BE2C (cell line): ENCODE measurements around the gene CBR1.

Experiments used
- DNase-seq: peaks from one replicate; pipeline ENCODE4 v3.0.0-alpha.2; 2020
- H3K27me3 ChIP-seq: fragments of 250-450 bp; sonication (Bioruptor Pico); 2 replicates; pipeline ENCODE4 v1.5.1; 2020; ENCODE audit warnings: mild to moderate bottlenecking
- H3K36me3 ChIP-seq: fragments of 250-450 bp; sonication (Bioruptor Pico); 2 replicates; pipeline ENCODE4 v1.5.1; 2020; ENCODE audit warnings: mild to moderate bottlenecking
- H3K4me1 ChIP-seq: fragments of 250-450 bp; sonication (Bioruptor Pico); 2 replicates; pipeline ENCODE4 v1.5.1; 2020
- H3K4me3 ChIP-seq: 2 replicates; pipeline ENCODE4 v1.5.1; 2011; ENCODE audit warnings: low read depth, low read length
- H3K9me3 ChIP-seq: fragments of 250-450 bp; sonication (Bioruptor Pico); 2 replicates; pipeline ENCODE4 v1.5.1; 2020
- TF ChIP-seq, protein P1 (sequence below): IDR thresholded peaks from 2 replicates; pipeline ENCODE4 v1.5.1; 2012; ENCODE audit warnings: mild to moderate bottlenecking, low read depth, low read length

The CBR1 gene

DNA sequence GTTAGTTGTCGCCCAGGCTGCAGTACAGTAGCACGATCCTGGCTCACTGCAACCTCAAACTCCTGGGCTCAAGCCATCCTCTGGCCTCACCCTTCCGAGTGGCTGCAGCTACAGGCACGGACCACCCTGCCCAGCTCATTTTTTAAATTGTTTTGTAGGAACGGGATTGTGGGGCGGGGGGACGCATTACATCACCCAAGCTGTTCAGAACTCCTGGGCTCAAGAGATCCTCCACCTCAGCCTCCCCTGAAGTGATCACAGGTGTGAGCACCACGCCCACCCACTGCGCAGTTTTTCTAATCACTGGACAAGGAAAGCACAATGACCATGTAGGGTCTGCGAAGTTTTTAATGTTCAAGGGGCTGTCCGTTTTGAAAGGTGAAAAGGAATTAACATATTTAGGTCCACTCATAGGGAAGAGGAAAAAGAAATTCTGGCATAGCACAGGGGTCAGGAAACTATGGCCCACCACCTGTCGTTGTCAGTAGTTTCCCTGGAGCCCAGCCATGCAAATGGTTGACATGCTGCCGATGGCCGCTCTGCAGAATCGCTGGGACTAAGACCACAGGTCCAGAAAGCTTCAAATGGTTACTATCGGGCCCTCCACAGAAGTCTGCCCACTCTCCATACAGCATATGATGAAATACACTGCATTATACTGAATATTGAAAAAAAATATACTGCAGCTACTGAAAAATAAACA, 35.5 kb upstream of the CBR1 start:
- no peak for DNase-seq
- H3K9me3 ChIP-seq, result no peaks in the 10 kb centered on the region
- H3K27me3 ChIP-seq, result no peaks in the 10 kb centered on the region
- H3K4me3 ChIP-seq, result no peak overlapping the region
- TF ChIP-seq, protein P1, sequence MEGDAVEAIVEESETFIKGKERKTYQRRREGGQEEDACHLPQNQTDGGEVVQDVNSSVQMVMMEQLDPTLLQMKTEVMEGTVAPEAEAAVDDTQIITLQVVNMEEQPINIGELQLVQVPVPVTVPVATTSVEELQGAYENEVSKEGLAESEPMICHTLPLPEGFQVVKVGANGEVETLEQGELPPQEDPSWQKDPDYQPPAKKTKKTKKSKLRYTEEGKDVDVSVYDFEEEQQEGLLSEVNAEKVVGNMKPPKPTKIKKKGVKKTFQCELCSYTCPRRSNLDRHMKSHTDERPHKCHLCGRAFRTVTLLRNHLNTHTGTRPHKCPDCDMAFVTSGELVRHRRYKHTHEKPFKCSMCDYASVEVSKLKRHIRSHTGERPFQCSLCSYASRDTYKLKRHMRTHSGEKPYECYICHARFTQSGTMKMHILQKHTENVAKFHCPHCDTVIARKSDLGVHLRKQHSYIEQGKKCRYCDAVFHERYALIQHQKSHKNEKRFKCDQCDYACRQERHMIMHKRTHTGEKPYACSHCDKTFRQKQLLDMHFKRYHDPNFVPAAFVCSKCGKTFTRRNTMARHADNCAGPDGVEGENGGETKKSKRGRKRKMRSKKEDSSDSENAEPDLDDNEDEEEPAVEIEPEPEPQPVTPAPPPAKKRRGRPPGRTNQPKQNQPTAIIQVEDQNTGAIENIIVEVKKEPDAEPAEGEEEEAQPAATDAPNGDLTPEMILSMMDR, result no peak
- H3K36me3 ChIP-seq, result peaks cover 19% of the 10 kb centered on the region
- peaks cover 14% of the 10 kb centered on the region for H3K4me1 ChIP-seq

DNA sequence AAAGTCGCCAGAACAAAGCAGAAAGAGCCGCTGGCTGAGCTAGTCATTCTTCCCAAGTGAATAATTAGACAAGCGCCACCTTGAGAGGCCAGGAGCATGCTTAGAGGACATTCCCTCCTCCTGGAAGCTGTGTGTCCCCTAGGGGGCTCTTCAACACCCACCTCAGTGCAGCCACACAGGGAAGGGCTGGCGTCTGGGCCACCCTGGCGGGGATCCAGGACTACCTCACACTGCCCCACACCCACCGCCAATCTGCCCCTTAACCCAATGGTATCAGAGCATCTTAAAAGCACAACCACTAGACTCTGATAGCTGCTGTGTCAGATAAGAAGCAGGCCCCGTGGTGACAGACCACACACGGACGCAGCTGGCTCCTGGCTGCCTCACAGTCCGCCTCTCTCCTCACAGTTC, 34.4 kb upstream of the CBR1 start:
- Histone ChIP-seq H3K4me3 (no peak overlapping the region), H3K9me3 (no peaks in the 10 kb centered on the region), H3K36me3 (peaks cover 21% of the 10 kb centered on the region), H3K27me3 (no peaks in the 10 kb centered on the region), H3K4me1 (peaks cover 14% of the 10 kb centered on the region)
- TF ChIP-seq, protein P1, result peak; percentile 65
- peak; percentile 84 for DNase-seq

DNA sequence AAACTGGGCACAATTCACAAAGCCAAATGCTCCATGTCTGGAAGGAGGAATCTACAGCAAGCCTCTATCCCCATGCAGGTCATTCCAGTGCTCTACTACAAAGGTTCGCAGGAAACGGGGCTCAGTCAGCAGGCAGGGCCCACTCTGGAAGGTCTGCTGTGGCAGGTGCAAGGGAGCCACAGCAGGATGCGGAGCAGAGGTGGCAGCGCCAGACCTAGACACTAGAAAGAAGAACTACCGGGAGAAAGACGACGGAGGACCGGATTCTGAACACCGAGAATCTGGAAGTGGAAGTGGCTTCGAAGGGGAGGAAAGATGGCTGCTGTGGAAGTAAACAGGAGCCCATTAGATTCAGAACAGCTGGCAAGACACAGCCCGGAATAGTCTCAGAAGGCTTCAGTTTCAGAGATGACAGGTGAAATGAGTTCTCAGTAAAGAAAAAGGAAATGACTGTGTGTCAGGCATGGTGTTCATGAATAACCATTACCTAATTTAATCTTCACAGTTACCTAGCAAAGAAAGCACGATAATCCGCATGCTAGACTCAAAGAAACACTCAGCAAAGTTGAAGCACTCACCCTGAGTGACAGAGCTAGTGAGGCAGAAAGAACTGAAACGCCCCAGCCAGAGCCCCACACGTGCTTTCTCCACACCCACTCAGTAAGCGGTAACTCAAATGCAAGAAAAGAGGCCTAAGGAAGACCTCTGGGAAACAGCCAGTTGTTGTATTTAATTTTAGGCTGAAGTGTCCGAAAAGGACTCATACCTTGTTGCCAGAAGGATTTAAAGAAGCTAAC, 30.9 kb upstream of the CBR1 start:
- peaks cover 14% of the 10 kb centered on the region for H3K4me1 ChIP-seq
- no peak for DNase-seq
- no peaks in the 10 kb centered on the region for H3K9me3 ChIP-seq
- H3K27me3 ChIP-seq, result no peaks in the 10 kb centered on the region
- no peak overlapping the region for H3K4me3 ChIP-seq
- H3K36me3 ChIP-seq, result peaks cover 30% of the 10 kb centered on the region
- TF ChIP-seq, protein P1, result no peak

DNA sequence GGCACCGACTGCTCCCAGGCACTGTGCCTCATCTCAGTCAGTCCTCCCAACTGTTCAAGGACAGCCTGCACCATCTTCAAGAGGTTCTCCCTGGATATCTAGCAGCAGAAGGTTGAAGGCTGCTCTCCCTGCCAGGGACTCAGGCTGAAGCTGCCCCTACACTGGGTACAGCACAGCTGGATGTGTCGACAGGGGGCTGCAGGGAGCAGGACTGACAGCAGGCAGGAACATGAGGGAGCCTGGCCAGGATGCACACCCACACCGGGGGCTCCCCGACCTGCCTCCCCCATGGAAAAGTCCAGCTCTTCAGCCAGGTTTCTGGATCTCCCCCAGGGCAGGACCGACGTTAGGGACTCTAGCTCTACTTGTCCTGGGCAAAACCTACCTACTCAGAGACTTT, 30.0 kb upstream of the CBR1 start:
- TF ChIP-seq, protein P1, result no peak
- H3K4me3 ChIP-seq, result no peak overlapping the region
- H3K27me3 ChIP-seq, result no peaks in the 10 kb centered on the region
- no peak for DNase-seq
- H3K36me3 ChIP-seq, result peaks cover 39% of the 10 kb centered on the region
- peaks cover 13% of the 10 kb centered on the region for H3K4me1 ChIP-seq
- no peaks in the 10 kb centered on the region for H3K9me3 ChIP-seq

DNA sequence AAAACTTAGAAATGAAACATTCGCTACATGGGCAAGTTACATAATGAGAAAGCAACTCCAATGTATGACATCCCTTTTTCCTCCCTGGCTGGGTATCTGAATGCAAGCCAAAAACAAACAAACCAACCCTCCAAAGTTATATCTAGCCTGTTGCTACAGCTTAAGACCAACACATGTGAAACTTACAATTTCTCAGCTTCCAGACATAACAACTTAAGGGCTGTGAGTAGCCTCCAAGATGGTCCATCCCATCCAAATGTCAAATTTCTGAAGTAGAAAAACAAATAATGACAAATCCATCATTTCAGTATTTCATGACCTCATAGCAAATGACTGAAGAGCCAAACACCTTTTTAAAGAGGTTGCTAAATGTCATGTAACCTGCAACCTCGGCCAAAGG, 29.4 kb upstream of the CBR1 start:
- peaks cover 10% of the 10 kb centered on the region for H3K4me1 ChIP-seq
- DNase-seq, result no peak
- TF ChIP-seq, protein P1, result no peak
- H3K9me3 ChIP-seq, result no peaks in the 10 kb centered on the region
- H3K36me3 ChIP-seq, result peaks cover 45% of the 10 kb centered on the region
- no peaks in the 10 kb centered on the region for H3K27me3 ChIP-seq
- no peak overlapping the region for H3K4me3 ChIP-seq

DNA sequence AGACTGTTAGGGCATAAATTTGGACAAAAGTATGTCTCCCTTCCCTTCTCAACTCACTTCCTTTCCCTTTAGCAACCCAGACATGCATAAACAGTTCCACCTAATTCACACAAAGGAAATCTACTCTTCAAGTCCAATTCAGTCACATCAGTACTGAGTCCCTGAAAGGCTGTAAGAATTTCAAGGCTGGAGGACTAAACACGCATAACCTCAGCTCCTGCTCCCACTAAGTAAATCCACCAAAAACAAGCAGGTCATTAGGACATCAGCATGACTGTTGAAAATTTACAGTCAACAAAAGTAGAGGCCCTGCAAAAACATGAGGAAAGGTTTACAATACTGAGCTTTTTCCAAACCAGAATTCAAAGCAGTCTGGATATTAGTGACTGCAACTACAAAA, 27.9 kb upstream of the CBR1 start:
- Histone ChIP-seq H3K36me3 (peaks cover 49% of the 10 kb centered on the region), H3K9me3 (no peaks in the 10 kb centered on the region), H3K27me3 (no peaks in the 10 kb centered on the region), H3K4me3 (no peak overlapping the region), H3K4me1 (no peaks in the 10 kb centered on the region)
- no peak for DNase-seq
- TF ChIP-seq, protein P1, result no peak
